Erythroblast (primary cell): Measurements from ENCODE around the gene ATP1A3.

Source experiments
- DNase-seq, 2 experiments: peaks; one replicate each; lab custom pipeline; 2025; lab: John Stamatoyannopoulos, UW
- GATA1 ChIP-seq: IDR thresholded peaks from 2 replicates; pipeline ENCODE4 v1.6.1; 2011; ENCODE audit warnings: low read depth, mild to moderate bottlenecking, control low read depth, low read length, moderate library complexity
- POLR2A ChIP-seq: IDR thresholded peaks from 2 replicates; pipeline ENCODE4 v1.6.1; 2011; ENCODE audit warnings: mild to moderate bottlenecking, low read length

Gene ATP1A3

DNA sequence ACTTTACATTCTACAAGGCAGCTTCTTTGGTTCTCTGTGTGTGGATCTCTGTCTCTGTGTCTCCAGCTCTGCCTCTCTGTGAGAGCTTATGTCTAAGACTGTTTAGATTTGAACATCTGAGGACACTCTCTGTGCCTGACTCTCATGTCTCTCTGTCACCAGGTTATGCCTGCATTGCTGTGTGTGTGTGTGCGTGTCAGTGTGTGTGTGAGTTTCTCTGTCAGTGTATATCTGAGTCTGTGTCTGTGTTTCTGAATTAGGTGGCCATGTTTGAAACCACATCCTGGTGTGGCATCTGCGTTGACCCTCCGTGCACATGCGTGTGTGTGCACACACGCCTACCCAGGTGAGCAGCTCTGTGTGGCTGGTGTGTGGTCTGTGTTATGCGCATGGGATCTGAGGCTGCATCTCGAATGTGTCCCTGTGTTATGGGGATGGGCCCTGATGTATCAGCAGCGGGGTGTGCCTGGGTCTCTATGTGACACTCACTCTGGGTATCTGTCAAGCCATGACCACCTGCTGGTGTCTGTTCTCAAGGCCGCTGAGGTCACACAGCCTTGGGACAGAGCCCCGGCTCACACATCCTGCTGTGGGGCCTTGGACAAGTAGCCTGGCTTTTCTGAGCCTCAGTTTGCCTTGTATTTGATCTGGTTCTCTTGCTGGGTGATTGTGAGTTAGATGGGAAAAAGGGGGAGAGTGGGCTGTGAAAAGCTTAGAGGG is 6.7 kb downstream of the ATP1A3 start:
- no peak for DNase-seq
- TF ChIP-seq GATA1: no peak
- no peak for TF ChIP-seq POLR2A

DNA sequence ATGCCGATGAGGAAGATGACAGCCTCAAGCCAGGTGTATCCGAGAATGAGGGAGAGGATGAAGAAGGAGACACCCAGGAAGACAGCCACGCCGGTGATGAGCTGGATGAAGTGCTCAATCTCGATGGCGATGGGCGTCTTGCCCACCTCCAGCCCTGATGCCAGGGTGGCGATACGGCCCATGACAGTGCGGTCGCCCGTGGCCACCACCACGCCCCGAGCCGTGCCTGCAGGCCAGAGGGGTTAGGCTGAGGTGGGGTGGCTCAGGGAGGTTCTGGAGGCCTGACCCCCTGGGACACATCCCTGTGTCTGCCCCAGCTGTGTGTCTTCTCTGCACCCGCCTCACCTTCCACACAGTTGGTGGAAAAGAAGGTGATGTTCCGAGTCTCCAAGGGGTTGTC is 9.1 kb downstream of the ATP1A3 start:
- no peak for TF ChIP-seq POLR2A
- TF ChIP-seq GATA1: no peak
- DNase-seq: no peak

DNA sequence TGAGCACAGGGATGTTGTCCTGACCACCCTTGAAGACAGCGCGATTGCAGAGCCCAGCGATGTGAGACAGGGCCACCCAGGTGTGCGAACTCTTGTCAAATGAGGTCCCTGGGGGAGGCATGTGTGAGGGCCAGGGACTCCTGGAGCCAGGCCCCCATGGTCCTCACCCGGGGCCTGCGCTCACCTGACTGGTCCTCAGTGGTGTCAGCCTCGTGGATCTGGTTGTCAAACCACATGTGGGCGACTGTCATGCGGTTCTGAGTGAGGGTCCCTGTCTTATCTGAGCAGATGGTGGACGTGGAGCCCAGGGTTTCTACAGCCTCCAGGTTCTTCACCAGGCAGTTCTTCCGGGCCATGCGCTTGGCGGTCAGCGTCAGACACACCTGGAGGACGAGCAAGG is 12.3 kb downstream of the ATP1A3 start:
- DNase-seq: no peak
- no peak for TF ChIP-seq POLR2A
- no peak for TF ChIP-seq GATA1

DNA sequence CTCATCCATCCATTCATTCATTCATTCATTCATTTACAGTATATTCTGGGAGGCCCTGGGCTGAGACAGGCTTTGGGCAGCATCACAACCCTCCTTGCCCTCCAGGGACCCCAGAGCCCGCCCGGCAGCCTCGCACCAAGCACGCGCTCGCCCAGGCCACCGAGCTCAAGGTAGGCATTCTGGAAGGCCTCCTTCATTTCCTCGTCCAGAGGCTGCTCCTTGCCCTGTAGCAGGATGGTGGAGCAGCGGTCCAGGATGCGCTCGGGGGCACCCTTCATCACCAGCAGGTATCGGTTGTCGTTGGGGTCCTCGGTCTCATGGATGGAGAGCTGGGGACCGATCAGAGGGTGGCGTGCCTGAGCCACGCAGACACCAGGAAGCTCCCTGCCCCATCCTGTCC is 15.6 kb downstream of the ATP1A3 start:
- TF ChIP-seq GATA1 (no peak), POLR2A (no peak)
- DNase-seq: no peak

DNA sequence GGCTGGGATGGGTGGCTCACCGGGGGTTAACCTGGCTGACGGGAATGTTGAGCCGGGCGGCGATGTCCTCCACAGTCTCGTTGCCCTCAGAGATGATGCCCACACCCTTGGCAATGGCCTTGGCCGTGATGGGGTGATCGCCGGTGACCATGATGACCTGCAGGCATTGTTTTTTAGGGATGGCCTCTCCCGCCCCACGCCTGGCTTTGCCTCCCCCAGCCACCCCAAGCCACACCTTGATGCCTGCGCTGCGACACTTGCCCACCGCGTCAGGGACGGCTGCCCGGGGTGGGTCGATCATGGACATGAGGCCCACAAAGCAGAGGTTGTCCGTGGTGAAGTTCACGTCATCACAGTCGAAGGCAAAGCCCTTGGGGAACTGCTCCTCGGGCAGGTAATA is 16.1 kb downstream of the ATP1A3 start:
- TF ChIP-seq POLR2A: no peak
- no peak for TF ChIP-seq GATA1
- DNase-seq: no peak

DNA sequence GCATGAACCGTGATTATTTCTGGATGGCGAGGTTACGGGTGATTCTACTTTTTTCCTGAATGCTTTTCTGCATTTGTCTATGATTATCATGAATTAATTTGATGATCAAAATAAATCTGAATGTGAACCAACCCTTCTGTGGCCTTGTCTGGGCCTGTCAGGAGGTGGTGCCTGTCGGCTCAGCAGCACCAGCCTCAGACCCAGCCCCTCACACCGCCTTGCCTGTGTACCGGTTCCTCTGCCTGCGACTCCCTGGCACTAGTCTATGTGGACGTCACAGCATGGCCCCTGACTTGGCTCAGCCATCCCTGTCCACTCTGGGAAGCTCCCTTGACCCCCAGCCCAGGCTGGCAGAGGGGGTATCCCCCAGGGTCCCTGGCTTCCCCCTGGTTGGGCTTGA is 19.4 kb downstream of the ATP1A3 start:
- TF ChIP-seq GATA1: no peak
- no peak for TF ChIP-seq POLR2A
- DNase-seq: no peak

DNA sequence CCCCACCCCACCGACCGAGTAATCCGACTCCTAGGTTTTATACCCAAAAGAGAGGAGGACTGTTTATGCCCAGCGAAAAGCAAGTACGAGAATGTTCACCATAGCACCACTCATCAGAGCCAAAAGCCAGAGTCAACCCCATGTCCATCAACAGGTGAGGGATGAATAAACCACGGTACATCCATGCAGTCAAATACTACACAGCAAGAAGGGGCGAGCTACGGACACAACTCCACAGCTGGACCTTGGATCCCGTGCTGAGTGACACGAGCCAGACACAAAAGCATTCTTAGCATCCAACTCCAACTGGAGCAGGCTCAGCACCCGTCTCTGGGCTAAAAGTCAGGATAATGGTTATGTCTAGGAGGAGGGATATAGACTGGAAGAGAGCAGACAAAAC is 22.7 kb downstream of the ATP1A3 start:
- no peak for DNase-seq
- TF ChIP-seq POLR2A (no peak), GATA1 (no peak)

DNA sequence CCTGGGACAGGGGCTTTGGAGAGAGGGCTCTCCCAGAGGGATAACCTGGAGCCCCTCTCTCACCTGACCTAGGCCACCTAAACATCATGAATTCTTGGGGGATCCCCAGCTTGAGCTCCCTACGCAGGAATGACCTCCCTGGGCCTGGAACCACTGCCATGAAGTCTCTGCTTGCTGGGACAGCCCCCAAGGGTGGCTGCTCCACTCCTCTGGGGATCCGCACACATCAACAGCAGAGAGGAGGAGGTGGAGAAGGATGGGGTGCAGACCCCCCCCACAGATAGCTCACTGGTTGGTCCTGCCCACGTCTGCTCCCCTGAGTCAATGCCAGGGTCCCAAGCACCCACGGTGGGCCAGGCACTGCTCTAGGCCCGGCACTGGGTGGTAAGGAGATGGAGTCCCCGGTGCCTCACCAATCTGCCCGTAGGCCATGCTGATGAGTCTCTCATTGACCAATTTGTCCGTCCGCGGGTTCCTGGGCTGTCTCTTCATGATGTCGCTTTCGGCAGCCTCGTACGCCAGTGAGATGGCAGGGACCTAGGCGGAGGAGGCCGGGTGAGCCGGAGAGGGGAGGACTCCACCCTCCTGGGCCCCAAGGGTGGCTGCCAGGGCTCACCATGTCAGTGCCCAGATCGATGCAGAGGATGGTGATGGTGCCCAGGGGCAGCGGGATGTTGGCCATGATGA is 24.1 kb downstream of the ATP1A3 start:
- DNase-seq: no peak

DNA sequence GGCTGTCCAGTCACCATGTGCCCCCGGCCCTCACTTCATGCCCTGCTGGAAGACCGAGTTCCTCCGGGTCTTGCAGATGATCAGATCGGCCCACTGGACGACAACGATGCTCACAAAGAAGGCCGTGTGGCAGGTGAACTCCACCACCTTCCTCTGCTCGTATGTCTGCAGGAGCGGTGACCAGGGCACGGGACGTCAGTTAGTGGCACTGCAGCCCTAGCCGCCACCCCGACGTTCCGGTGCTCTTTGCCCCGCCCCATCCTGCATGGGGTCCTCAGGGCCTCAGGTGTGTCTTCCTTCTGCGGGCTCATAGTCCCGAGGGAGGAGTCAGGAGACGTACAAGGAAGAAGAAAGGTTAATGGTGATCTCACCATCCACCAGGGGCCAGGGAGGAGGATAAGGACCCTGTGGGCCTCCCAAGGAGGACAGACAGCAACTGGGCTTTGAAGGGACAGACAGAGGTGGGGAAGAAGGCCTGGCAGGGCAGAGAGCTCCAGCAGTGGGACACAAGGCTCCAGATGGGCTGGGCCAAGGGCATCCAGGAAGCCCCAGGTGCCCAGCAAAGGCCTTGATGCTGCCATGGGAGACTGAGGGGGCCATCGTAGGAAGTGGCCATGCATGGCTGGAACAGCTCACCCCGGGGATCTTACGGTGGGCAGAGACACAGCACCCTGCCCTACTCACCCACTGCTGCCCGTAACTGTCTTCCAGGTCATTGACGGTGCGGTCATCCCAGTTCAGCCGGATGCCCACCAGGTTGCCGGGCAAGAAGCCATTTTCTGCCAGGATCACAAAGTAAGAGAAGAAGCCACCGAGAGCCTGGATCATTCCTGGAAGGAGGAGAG is 25.1 kb downstream of the ATP1A3 start:
- no peak for TF ChIP-seq POLR2A
- no peak for TF ChIP-seq GATA1

More for the DNA sequence above, 24.1 kb downstream of the ATP1A3 start:
- TF ChIP-seq GATA1: no peak
- TF ChIP-seq POLR2A: no peak

DNA sequence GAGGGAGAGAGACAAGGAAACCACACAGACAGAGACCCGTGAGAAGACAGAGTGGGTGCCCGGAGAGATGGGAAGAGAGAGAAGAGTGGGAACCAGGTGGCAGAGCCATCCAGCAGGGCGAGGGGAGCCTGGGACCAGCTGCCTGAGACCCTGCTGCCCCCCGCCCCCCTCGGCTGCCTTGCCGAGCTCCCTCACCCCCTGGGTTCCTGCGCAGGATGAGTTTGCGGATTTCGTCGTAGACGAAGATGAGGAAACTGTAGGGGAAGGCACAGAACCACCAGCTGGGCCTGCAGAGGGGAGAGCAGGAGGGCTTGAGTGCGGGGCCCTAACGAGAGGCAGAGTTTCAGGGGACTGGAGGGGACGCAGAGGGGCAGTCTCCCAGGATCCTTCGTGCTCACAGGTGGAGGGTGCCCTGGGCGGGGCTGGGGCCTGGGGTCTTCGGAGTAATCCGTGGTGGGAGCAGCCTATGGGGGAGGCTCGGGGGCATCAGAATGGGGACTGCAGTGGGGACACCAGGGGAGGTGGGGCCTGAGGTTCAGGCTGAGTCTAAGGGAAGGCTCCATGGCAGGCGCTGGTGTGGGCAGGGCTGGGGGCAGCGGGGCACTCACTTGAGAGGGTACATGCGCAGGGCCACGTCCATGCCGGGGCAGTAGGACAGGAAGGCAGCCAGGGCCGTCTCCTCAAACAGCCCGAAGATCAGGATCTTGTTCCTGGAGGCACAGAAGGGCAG is 26.8 kb downstream of the ATP1A3 start:
- no peak for DNase-seq
- TF ChIP-seq GATA1 (no peak), POLR2A (no peak)

More for the DNA sequence above, 25.1 kb downstream of the ATP1A3 start:
- no peak for DNase-seq

DNA sequence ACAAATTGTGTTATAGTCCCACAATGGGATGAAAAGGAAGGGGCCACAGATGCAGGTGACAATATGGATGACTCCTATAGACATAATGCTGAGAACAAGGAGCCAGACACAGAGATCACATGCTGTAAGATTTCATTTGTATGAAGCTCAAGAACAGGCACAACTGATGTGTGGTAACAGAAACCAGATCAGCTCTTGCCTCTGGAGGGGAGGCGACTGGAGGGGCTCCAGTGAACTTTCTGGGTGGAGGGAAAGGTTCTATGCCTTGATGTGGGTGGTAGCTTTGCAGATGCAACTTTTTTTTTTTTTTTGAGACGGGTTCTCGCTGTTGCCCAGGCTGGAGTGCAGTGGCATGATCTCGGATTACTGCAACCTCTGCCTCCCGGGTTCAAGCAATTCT is 28.9 kb downstream of the ATP1A3 start:
- TF ChIP-seq GATA1 (no peak), POLR2A (no peak)
- no peak for DNase-seq

DNA sequence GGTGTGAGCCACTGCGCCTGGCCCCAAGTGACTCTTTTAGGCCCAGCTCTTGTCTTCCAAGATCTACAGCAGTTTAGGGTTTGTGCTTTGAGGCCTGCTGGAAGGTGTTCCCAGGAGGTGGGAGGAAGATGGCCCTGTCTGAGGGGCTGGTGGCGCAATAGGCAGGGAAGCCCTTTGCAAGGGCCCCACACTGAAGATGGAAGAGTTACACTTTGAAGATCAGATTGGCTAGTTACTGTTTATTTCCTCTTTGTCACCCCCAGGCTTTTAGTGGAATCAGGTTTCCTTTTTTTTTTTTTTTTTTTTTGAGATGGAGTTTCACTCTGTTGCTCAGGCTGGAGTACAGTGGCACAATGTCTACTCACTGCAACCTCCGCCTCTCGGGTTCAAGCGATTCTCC is 33.1 kb downstream of the ATP1A3 start:
- TF ChIP-seq POLR2A: no peak
- no peak for DNase-seq
